GM19328 (cell line): ENCODE results near the gene NAIF1.
"Not testable (repeated sequence)": the region's sequence is repeated elsewhere in the genome, so short reads cannot be mapped to it uniquely, and the experiment has no call there.

Experiments
- ATAC-seq: cut with Tn5 transposase; IDR thresholded peaks from one replicate; pipeline ENCODE4 v1.9.1; 2021; ENCODE audit warnings: mild to moderate bottlenecking, moderate library complexity; ENCODE audit not compliant: unreplicated experiment

Gene NAIF1

GRCh38 chr9:128062279-128062678, 4.8 kb downstream of the NAIF1 start:
- no peak for ATAC-seq

GRCh38 chr9:128061275-128061960, 5.7 kb downstream of the NAIF1 start:
- ATAC-seq: no peak

- no peak for ATAC-seq
Measured at GRCh38 chr9:128059365-128059983, 7.6 kb downstream of the NAIF1 start.

GRCh38 chr9:128057724-128058409, 9.3 kb downstream of the NAIF1 start:
- no peak for ATAC-seq

- no peak for ATAC-seq
Measured at GRCh38 chr9:128056887-128057723, 10.0 kb downstream of the NAIF1 start.

- ATAC-seq: no peak
Measured at GRCh38 chr9:128056086-128056485, 11.0 kb downstream of the NAIF1 start.

- ATAC-seq: no peak
Measured at GRCh38 chr9:128055344-128056040, 11.6 kb downstream of the NAIF1 start.

- ATAC-seq: no peak
Measured at GRCh38 chr9:128054087-128054486, 13.0 kb downstream of the NAIF1 start.

- no peak for ATAC-seq
Measured at GRCh38 chr9:128053560-128053959, 13.6 kb downstream of the NAIF1 start.

- ATAC-seq: no peak
Measured at GRCh38 chr9:128051932-128052709, 15.0 kb downstream of the NAIF1 start.

GRCh38 chr9:128049843-128050242, 17.3 kb downstream of the NAIF1 start:
- no peak for ATAC-seq

GRCh38 chr9:128048663-128049062, 18.5 kb downstream of the NAIF1 start:
- no peak for ATAC-seq

- ATAC-seq: no peak
Measured at GRCh38 chr9:128047231-128047630, 19.9 kb downstream of the NAIF1 start.

- ATAC-seq: no peak
Measured at GRCh38 chr9:128045831-128046230, 21.3 kb downstream of the NAIF1 start.

GRCh38 chr9:128045409-128045808, 21.7 kb downstream of the NAIF1 start:
- ATAC-seq: not testable (repeated sequence)

- ATAC-seq: no peak
Measured at GRCh38 chr9:128043467-128043868, 23.7 kb downstream of the NAIF1 start.

GRCh38 chr9:128042043-128042442, 25.1 kb downstream of the NAIF1 start:
- no peak for ATAC-seq

- not testable (repeated sequence) for ATAC-seq
Measured at GRCh38 chr9:128040783-128041182, 26.3 kb downstream of the NAIF1 start.

GRCh38 chr9:128036522-128036921, 30.6 kb downstream of the NAIF1 start:
- not testable (repeated sequence) for ATAC-seq
